Adrenal gland (tissue), 12 donors: ENCODE measurements around the gene RAB27A. TPM values are rescaled to one million over a fixed set of nuclear protein-coding genes. Genes with fewer than 3 reads are reported as not detected.

Experiments
- DNase-seq, 7 donors: peaks; one replicate each; pipeline ENCODE4 v3.0.0-alpha.2; 2019 to 2020
- H3K27ac ChIP-seq, 5 donors: fragments of 200-600 bp; sonication (generic) in 4 of 5; 1 replicate in 3 of 5; 2 replicates in 2 of 5; pipeline versions ENCODE4 v1.5.1 to v1.8.0; 2016 to 2020; ENCODE audit warnings: mild to moderate bottlenecking in 1 of 5
- H3K27me3 ChIP-seq: fragments of 200-600 bp; 2 replicates; pipeline ENCODE4 v1.8.0; 2021
- H3K36me3 ChIP-seq, 2 donors: fragments of 200-600 bp; replicated peaks in 1 of 2; 1 replicate in 1 of 2; 2 replicates in 1 of 2; pipeline versions ENCODE4 v1.5.1 to v1.8.0; 2018 to 2022
- H3K4me1 ChIP-seq, 2 donors: fragments of 200-600 bp; replicated peaks in 1 of 2; 1 replicate in 1 of 2; 2 replicates in 1 of 2; pipeline versions ENCODE4 v1.5.1 to v1.8.0; 2018 to 2021
- H3K4me3 ChIP-seq, 4 donors: fragments of 200-600 bp; sonication (generic) in 3 of 4; one replicate each; pipeline ENCODE4 v1.5.1; 2016 to 2018
- H3K9me3 ChIP-seq, 3 donors: fragments of 200-600 bp; sonication (generic) in 1 of 3; replicated peaks in 1 of 3; 1 replicate in 2 of 3; 2 replicates in 1 of 3; pipeline versions ENCODE4 v1.5.1 to v1.8.0; 2016 to 2021
- CTCF ChIP-seq, 6 experiments: fragments of 450-650 bp in 4 of 6; fragments of 200-600 bp in 2 of 6; sonication (generic) in 1 of 6; IDR thresholded peaks; 1 replicate in 5 of 6; 2 replicates in 1 of 6; pipeline versions ENCODE4 v1.5.1 to v1.8.0; 2016 to 2021; ENCODE audit warnings: antibody characterized with exemption in 6 of 6, mild to moderate bottlenecking in 2 of 6, moderate library complexity in 1 of 6
- POLR2A ChIP-seq, 2 donors: fragments of 450-650 bp; IDR thresholded peaks; one replicate each; pipeline ENCODE4 v1.6.1; 2017; ENCODE audit warnings: antibody characterized with exemption in 2 of 2, mild to moderate bottlenecking in 2 of 2, moderate library complexity in 1 of 2
- WGBS, 4 donors: extraction: QIAGEN DNeasy Blood & Tissue Kit in 2 of 4; methylation state at CpG; one replicate each; pipeline versions ENCODE4 v1.1.5 to v1.1.7; 2013 to 2017; 5-methylcytosine and 5-hydroxymethylcytosine counted together
- intact Hi-C, 2 donors: fragments of 100-400 bp; cut with DNase I; formaldehyde crosslinking; loops; one replicate each; pipeline versions ENCODE4 v1.14.1 to v1.15.0; 2022 to 2023
- polyA plus RNA-seq, 3 donors: library from polyadenylated mRNA; stranded (reverse); fragments of 200-250 nt in 2 of 3; fragments of 350-450 nt in 1 of 3; fragmentation: Illumina TruSeq in 1 of 3; extraction: RNeasy Lipid Tissue Mini Kit (QIAGEN cat#74804) in 1 of 3; gene quantifications; one replicate each; pipeline ENCODE4 v1.2.3, GENCODE V29; 2013 to 2014
- total RNA-seq, 9 donors: library from RNA; depleted of rRNA in 4 of 9; stranded (reverse); fragments of >200 nt in 4 of 9; fragments of 120-200 nt in 1 of 9; fragmentation: NEBNext Ultra II Directional in 1 of 9; extraction: Animal tissue kit (Norgen Biotek cat#: 25700) in 1 of 9; gene quantifications; one replicate each; pipeline versions ENCODE4 v1.1.0 to v1.2.4, GENCODE V29; 2013 to 2023
- donor health status: healthy with polysubstance abuse.
- donor health status: Bipolar disorder and iron deficiency.
- donor health status: DM: yes; HTN: yes; CAD: no.
- donor health status: DM: no; HTN: no; CAD: no.
- donor health status: DM: no; HTN: no; CAD: no.
- donor health status: DM: yes; HTN: yes; CAD: no.

Gene RAB27A
- total and polyA plus RNA-seq, 12 donors: 7.1 to 102 (median 32.2) TPM

GRCh38 chr15:55224892-55225291 lies 64.7 kb downstream of the RAB27A start:
- DNase-seq: no peak
- no peak overlapping the region for H3K27ac ChIP-seq
- H3K36me3 ChIP-seq: peaks cover 0 to 3% of the 10 kb centered on the region in 2 donors
- no peaks in the 10 kb centered on the region for H3K4me1 ChIP-seq
- no peak overlapping the region for H3K4me3 ChIP-seq
- H3K27me3 ChIP-seq: no peaks in the 10 kb centered on the region
- TF ChIP-seq POLR2A (IDR thresholded peaks at IDR 0.05) (no peak), CTCF (IDR thresholded peaks at IDR 0.05) (no peak)
- intact Hi-C loops: loop anchor here in 1 of 2 donors (5.0 kb wide), 1 partner anchor 67 kb away; no protein-coding TSS in a partner anchor
- no peaks in the 10 kb centered on the region for H3K9me3 ChIP-seq

GRCh38 chr15:55222588-55222987 lies 67.0 kb downstream of the RAB27A start:
- no peak overlapping the region for H3K4me3 ChIP-seq
- H3K27me3 ChIP-seq: no peaks in the 10 kb centered on the region
- TF ChIP-seq CTCF (IDR thresholded peaks at IDR 0.05) (no peak), POLR2A (IDR thresholded peaks at IDR 0.05) (no peak)
- intact Hi-C loops: loop anchor here (2.0 to 5.0 kb wide), 2 partner anchors 68 to 70 kb away; no protein-coding TSS in a partner anchor
- DNase-seq: no peak
- H3K4me1 ChIP-seq: peaks cover 0 to 5% of the 10 kb centered on the region in 2 donors
- no peak overlapping the region for H3K27ac ChIP-seq
- peaks cover 0 to 3% of the 10 kb centered on the region in 2 donors for H3K36me3 ChIP-seq
- no peaks in the 10 kb centered on the region for H3K9me3 ChIP-seq

GRCh38 chr15:55221090-55222011 lies 68.3 kb downstream of the RAB27A start:
- H3K36me3 ChIP-seq: peaks cover 0 to 3% of the 10 kb centered on the region in 2 donors
- no peak overlapping the region for H3K4me3 ChIP-seq
- intact Hi-C loops: loop anchor here (2.0 to 5.0 kb wide), 2 partner anchors 69 to 71 kb away; no protein-coding TSS in a partner anchor
- peak overlapping the region in 2 of 5 donors; percentile 53 to 74 for H3K27ac ChIP-seq
- H3K27me3 ChIP-seq: no peaks in the 10 kb centered on the region
- H3K4me1 ChIP-seq: peaks cover 0 to 5% of the 10 kb centered on the region in 2 donors
- no peak for TF ChIP-seq CTCF (IDR thresholded peaks at IDR 0.05)
- TF ChIP-seq POLR2A (IDR thresholded peaks at IDR 0.05): no peak
- WGBS, 4 donors: 68 to 78% (median 69%) methylated on average over 5 to 6 of the region's 6 CpGs
- peak in 3 of 7 donors; percentile 26 to 32 (median 27) for DNase-seq
- no peaks in the 10 kb centered on the region for H3K9me3 ChIP-seq

GRCh38 chr15:55220606-55221005 lies 69.0 kb downstream of the RAB27A start:
- Histone ChIP-seq H3K4me1 (peaks cover 0 to 5% of the 10 kb centered on the region in 2 donors), H3K36me3 (peaks cover 0 to 1% of the 10 kb centered on the region in 2 donors), H3K27me3 (no peaks in the 10 kb centered on the region), H3K4me3 (no peak overlapping the region), H3K27ac (peak overlapping the region in 2 of 5 donors; percentile 53 to 74), H3K9me3 (no peaks in the 10 kb centered on the region)
- intact Hi-C loops: loop anchor here in 1 of 2 donors (5.0 kb wide), 1 partner anchor 72 kb away; no protein-coding TSS in a partner anchor
- no peak for DNase-seq
- no peak for TF ChIP-seq CTCF (IDR thresholded peaks at IDR 0.05)
- TF ChIP-seq POLR2A (IDR thresholded peaks at IDR 0.05): no peak
